Measurements from ENCODE around the gene PDS5A.
A peak's percentile ranks its signal among the peaks of the same experiment; 100 is the strongest.
"Not testable (repeated sequence)": the region's sequence is repeated elsewhere in the genome, so short reads cannot be mapped to it uniquely, and the experiment has no call there.

PDS5A gene

GRCh38 chr4:39976141-39976944 is 1.4 kb downstream of the PDS5A start:
- Mint-ChIP-seq H3K27me3 (no peaks in the 10 kb centered on the region), H3K27ac (peak overlapping the region; percentile 89), H3K36me3 (ENCODE audit: low read depth) (peaks cover 44% of the 10 kb centered on the region), H3K4me3 (peak overlapping the region; percentile 89), H3K4me1 (ENCODE audit: low read depth) (peaks cover 47% of the 10 kb centered on the region), H3K9me3 (no peaks in the 10 kb centered on the region)
- peak; percentile 75 for DNase-seq

GRCh38 chr4:39975488-39976089 is 2.1 kb downstream of the PDS5A start:
- peaks cover 52% of the 10 kb centered on the region for H3K36me3 Mint-ChIP-seq (ENCODE audit: low read depth)
- no peaks in the 10 kb centered on the region for H3K9me3 Mint-ChIP-seq
- H3K27me3 Mint-ChIP-seq, result no peaks in the 10 kb centered on the region
- H3K27ac Mint-ChIP-seq, result peak overlapping the region; percentile 89
- no peak for DNase-seq
- peaks cover 54% of the 10 kb centered on the region for H3K4me1 Mint-ChIP-seq (ENCODE audit: low read depth)
- peak overlapping the region; percentile 89 for H3K4me3 Mint-ChIP-seq

- not testable (repeated sequence) for H3K27me3 Mint-ChIP-seq, DNase-seq, H3K9me3 Mint-ChIP-seq
- H3K4me1 Mint-ChIP-seq (ENCODE audit: low read depth), result peaks cover 58% of the 10 kb centered on the region
- peak overlapping the region; percentile 84 for H3K27ac Mint-ChIP-seq
- H3K36me3 Mint-ChIP-seq (ENCODE audit: low read depth), result peaks cover 67% of the 10 kb centered on the region
- peak overlapping the region; percentile 32 for H3K4me3 Mint-ChIP-seq
Observed at GRCh38 chr4:39973052-39973451, 4.7 kb downstream of the PDS5A start.

DNA sequence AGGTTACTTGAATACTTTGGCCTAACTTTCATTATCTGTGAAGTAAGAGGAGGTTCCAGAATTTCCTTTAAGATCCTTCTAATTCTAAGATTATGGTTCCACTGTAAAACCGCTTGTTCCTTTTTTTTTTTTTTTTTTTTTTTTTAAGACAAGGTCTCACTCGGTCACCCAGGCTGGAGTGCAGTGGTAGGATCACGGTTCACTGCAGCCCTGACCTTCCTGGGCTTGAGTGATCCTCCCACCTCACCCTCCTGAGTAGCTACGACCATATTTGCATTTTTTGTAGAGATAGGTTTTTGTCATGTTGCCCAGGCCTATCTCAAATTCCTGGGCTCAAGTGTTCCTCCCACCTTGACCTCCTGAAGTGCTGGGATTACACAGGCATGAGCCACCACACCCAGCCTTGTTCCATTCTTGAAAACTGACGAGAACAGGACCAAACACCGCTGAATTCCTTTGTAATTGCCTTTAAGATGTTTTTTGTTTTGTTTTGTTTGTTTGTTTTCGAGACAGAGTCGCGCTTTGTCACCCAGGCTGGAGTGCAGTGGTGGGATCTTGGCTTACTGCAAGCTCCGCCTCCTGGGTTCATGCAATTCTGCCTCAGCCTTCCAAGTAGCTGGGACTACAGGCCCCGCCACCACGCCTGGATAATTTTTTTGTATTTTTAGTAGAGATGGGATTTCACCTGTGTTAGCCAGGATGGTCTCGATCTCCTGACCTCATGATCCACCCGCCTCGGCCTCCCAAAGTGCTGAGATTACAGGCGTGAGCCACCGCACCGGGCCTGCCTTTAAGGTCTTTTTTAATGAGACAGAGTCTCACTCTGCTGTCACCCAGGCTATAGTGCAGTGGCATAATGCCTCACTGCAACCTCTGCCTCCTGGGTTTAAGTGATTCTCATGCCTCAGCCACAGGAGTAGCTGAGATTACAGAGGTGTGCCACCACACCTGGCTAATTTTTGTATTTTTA is 6.8 kb downstream of the PDS5A start:
- H3K36me3 Mint-ChIP-seq (ENCODE audit: low read depth), result peaks cover 73% of the 10 kb centered on the region
- DNase-seq, result no peak
- no peaks in the 10 kb centered on the region for H3K9me3 Mint-ChIP-seq
- H3K27ac Mint-ChIP-seq, result peak overlapping the region; percentile 68
- peaks cover 66% of the 10 kb centered on the region for H3K4me1 Mint-ChIP-seq (ENCODE audit: low read depth)
- H3K27me3 Mint-ChIP-seq, result no peaks in the 10 kb centered on the region
- H3K4me3 Mint-ChIP-seq, result peak overlapping the region; percentile 5

DNA sequence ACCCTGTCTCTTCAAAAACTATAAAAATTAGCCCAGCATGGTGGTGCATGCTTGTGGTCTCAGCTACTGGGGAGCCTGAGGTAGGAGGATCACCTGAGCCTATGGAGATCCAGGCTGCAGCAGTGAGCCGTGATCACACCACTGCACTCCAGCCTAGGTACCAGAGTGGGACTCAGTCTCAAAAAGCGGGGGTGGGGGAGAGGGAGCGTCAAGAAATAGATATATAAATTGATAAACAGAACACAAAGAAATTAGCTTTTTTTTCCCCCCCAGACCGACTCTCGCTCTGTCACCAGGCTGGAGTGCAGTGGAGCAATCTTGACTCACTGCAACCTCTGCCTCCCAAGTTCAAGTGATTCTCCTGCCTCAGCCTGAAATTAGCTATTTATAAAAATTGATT is 14.1 kb downstream of the PDS5A start:
- no peaks in the 10 kb centered on the region for H3K27me3 Mint-ChIP-seq
- no peak for DNase-seq
- H3K9me3 Mint-ChIP-seq, result no peaks in the 10 kb centered on the region
- peaks cover 53% of the 10 kb centered on the region for H3K4me1 Mint-ChIP-seq (ENCODE audit: low read depth)
- peaks cover 60% of the 10 kb centered on the region for H3K36me3 Mint-ChIP-seq (ENCODE audit: low read depth)
- H3K27ac Mint-ChIP-seq, result no peak overlapping the region
- no peak overlapping the region for H3K4me3 Mint-ChIP-seq

DNA sequence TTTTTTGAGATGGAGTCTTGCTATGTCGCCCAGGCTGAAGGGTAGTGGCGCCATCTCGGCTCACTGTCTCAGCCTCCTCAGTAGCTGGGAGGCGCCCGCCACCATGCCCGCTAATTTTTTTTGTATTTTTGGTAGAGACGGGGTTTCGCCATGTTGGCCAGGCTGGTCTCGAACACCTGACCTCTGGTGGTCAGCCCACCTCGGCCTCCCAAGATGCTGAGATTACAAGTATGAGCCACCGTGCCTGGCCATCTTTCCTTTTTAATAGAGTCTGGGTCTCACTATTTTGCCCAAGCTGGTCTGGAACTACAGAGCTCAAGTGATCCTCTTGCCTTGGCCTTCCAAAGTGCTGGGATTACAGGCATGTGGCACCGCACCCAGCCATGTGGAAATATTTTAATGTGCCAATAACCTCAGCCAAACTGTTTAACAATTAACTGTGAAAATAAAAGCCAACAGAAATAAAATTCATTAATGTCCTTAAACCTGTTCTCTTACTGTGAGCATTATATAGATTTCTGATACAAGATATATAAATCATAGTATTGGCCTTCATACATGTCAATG is 16.3 kb downstream of the PDS5A start:
- H3K4me1 Mint-ChIP-seq (ENCODE audit: low read depth), result peaks cover 53% of the 10 kb centered on the region
- H3K27ac Mint-ChIP-seq, result no peak overlapping the region
- DNase-seq, result peak; percentile 16
- H3K36me3 Mint-ChIP-seq (ENCODE audit: low read depth), result peaks cover 56% of the 10 kb centered on the region
- H3K9me3 Mint-ChIP-seq, result no peaks in the 10 kb centered on the region
- no peak overlapping the region for H3K4me3 Mint-ChIP-seq
- no peaks in the 10 kb centered on the region for H3K27me3 Mint-ChIP-seq

DNA sequence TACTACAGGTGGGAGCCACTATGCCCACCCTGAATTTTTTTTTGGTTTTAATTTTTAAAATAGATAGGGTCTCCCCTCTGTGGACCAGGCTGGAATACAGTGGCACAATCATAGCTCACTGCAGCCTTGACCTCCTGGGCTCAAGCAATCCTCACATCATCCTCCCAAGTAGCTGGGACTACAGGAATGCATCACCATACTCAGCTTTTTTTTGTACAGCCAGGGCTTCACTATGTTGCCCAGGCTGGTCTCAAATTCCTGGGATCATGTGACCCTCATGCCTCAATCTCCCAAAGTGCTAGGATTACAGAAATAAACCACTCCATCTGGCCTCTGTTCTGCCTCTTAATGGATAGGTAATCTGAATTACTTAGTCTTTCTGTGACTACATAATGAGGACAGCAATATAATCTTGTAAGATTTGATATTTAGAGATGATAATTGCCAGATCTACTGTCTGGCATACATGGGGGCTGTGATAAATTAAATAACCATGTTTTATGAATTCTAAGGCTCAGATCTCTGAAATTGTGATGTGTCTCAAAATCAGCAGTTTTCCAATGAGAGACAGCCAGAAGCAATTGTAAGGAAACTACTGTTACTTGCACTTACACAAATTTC is 26.7 kb downstream of the PDS5A start:
- Mint-ChIP-seq H3K27me3 (no peaks in the 10 kb centered on the region), H3K9me3 (no peaks in the 10 kb centered on the region), H3K4me3 (no peak overlapping the region), H3K27ac (peak overlapping the region; percentile 77), H3K4me1 (ENCODE audit: low read depth) (peaks cover 67% of the 10 kb centered on the region), H3K36me3 (ENCODE audit: low read depth) (peaks cover 57% of the 10 kb centered on the region)
- DNase-seq, result no peak

DNA sequence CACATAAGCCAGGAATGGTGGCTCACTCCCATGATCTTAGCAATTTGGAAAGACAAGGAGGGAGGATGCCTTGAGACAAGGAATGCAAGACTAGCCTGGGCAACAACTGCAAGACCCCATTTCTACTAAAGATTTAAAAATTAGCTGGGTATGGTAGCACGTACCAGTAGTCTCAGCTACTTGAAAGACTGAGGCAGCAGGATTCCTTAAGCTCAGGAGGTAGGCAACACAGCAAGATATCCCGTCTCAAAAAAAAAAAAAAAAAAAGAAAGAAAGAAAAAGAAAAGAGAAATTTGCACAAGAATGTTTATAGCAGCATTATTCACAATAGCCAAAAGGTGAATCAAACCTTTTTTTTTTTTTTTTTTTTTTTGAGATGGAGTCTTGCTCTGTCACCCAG is 29.7 kb downstream of the PDS5A start:
- Mint-ChIP-seq H3K36me3 (ENCODE audit: low read depth) (peaks cover 46% of the 10 kb centered on the region), H3K27me3 (no peaks in the 10 kb centered on the region), H3K9me3 (no peaks in the 10 kb centered on the region), H3K4me1 (ENCODE audit: low read depth) (peaks cover 61% of the 10 kb centered on the region), H3K27ac (no peak overlapping the region), H3K4me3 (no peak overlapping the region)
- DNase-seq, result no peak

GRCh38 chr4:39947417-39947816 is 30.3 kb downstream of the PDS5A start:
- Mint-ChIP-seq H3K27ac (no peak overlapping the region), H3K4me3 (no peak overlapping the region), H3K9me3 (no peaks in the 10 kb centered on the region), H3K4me1 (ENCODE audit: low read depth) (peaks cover 59% of the 10 kb centered on the region), H3K27me3 (no peaks in the 10 kb centered on the region), H3K36me3 (ENCODE audit: low read depth) (peaks cover 45% of the 10 kb centered on the region)
- DNase-seq, result no peak

DNA sequence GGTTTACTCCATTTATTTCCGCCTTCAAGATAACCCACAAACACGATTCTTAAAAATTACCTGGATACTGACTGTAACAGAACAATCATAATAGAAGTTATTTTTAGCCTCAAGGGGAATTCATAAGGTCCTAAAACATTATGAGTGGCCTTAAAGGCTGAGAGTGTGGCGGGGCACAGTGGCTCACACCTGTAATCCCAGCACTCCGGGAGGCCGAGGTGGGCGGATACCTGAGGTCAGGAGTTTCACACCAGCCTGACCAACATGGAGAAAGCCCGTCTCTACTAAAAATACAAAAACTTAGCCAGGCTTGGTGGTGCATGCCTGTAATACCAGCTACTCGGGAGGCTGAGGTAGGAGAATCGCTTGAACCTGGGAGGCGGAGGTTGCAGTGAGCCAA is 33.5 kb downstream of the PDS5A start:
- not testable (repeated sequence) for H3K9me3 Mint-ChIP-seq, DNase-seq, H3K4me3 Mint-ChIP-seq, H3K27ac Mint-ChIP-seq, H3K27me3 Mint-ChIP-seq
- H3K4me1 Mint-ChIP-seq (ENCODE audit: low read depth), result peaks cover 60% of the 10 kb centered on the region
- H3K36me3 Mint-ChIP-seq (ENCODE audit: low read depth), result peaks cover 41% of the 10 kb centered on the region

GRCh38 chr4:39942507-39942906 is 35.2 kb downstream of the PDS5A start:
- DNase-seq, result no peak
- Mint-ChIP-seq H3K4me1 (ENCODE audit: low read depth) (peaks cover 61% of the 10 kb centered on the region), H3K27me3 (no peaks in the 10 kb centered on the region), H3K9me3 (no peaks in the 10 kb centered on the region), H3K36me3 (ENCODE audit: low read depth) (peaks cover 43% of the 10 kb centered on the region), H3K27ac (no peak overlapping the region), H3K4me3 (no peak overlapping the region)

GRCh38 chr4:39941682-39942217 is 36.0 kb downstream of the PDS5A start:
- peaks cover 60% of the 10 kb centered on the region for H3K4me1 Mint-ChIP-seq (ENCODE audit: low read depth)
- peak overlapping the region; percentile 11 for H3K27ac Mint-ChIP-seq
- H3K4me3 Mint-ChIP-seq, result no peak overlapping the region
- H3K9me3 Mint-ChIP-seq, result no peaks in the 10 kb centered on the region
- peaks cover 44% of the 10 kb centered on the region for H3K36me3 Mint-ChIP-seq (ENCODE audit: low read depth)
- no peaks in the 10 kb centered on the region for H3K27me3 Mint-ChIP-seq
- DNase-seq, result no peak

DNA sequence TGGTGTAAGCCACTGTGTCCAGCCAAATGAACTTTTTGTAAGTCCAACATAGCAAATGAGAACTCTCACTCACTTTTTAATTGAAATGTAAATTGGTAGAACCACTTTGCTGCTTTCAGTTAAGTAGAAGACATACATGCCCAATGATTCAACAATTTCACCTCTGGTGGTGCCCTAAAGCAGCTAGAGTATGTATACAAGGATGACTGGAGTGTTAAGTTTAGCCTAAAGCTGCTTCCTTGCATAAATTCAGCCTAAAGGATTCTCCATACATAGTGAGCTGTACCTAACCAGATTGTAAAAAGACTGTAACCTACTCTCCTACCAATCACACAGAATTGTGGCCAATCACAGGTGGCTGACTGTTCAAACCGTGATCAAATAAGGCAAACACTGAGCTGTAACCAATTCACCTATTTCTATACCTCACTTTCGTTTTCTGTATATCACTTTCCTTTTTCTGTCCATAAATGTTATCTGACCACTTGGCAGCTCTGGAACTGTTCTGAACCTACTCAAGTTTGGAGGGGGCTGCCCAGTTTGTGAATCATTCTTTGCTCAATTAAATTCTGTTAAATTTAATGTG is 39.9 kb downstream of the PDS5A start:
- no peaks in the 10 kb centered on the region for H3K9me3 Mint-ChIP-seq
- no peak for DNase-seq
- H3K4me1 Mint-ChIP-seq (ENCODE audit: low read depth), result peaks cover 72% of the 10 kb centered on the region
- no peak overlapping the region for H3K4me3 Mint-ChIP-seq
- peaks cover 55% of the 10 kb centered on the region for H3K36me3 Mint-ChIP-seq (ENCODE audit: low read depth)
- H3K27me3 Mint-ChIP-seq, result no peaks in the 10 kb centered on the region
- H3K27ac Mint-ChIP-seq, result peak overlapping the region; percentile 78

Data from activated T-cell treated with anti-CD3 and anti-CD28 coated beads, Interleukin-2, amount 50 U/mL, for 24 hours (primary cell).